CD4-positive, alpha-beta T cell treated with Interleukin-1 beta for 1 hour (primary cell): ENCODE data around the gene MSI1.

ENCODE experiments used
- DNase-seq, 2 donors: peaks; one replicate each; pipeline ENCODE4 v3.0.0-alpha.2; 2020 to 2022

MSI1 gene

GRCh38 chr12:120376934-120377572, 8.1 kb upstream of the MSI1 start:
- no peak for DNase-seq

- DNase-seq, result no peak
These were observed 7.5 kb upstream of the MSI1 start for GRCh38 chr12:120376416-120376815.

- no peak for DNase-seq
These were observed 7.0 kb upstream of the MSI1 start for GRCh38 chr12:120376009-120376408.

- no peak for DNase-seq
These were observed 4.7 kb upstream of the MSI1 start for GRCh38 chr12:120373683-120374082.

GRCh38 chr12:120370343-120371243, 1.6 kb upstream of the MSI1 start:
- no peak for DNase-seq

GRCh38 chr12:120369603-120370342, 809 bp upstream of the MSI1 start:
- DNase-seq, result no peak

GRCh38 chr12:120367924-120368788, 808 bp downstream of the MSI1 start:
- no peak for DNase-seq

GRCh38 chr12:120367233-120367923, 1.6 kb downstream of the MSI1 start:
- DNase-seq, result no peak

- DNase-seq, result no peak
These were observed 2.1 kb downstream of the MSI1 start for GRCh38 chr12:120366845-120367232.

- no peak for DNase-seq
These were observed 2.6 kb downstream of the MSI1 start for GRCh38 chr12:120366341-120366705.

GRCh38 chr12:120365675-120366340, 3.2 kb downstream of the MSI1 start:
- no peak for DNase-seq

- no peak for DNase-seq
These were observed 4.5 kb downstream of the MSI1 start for GRCh38 chr12:120364487-120364886.

GRCh38 chr12:120363274-120363855, 5.6 kb downstream of the MSI1 start:
- DNase-seq, result no peak

GRCh38 chr12:120362516-120363273, 6.3 kb downstream of the MSI1 start:
- DNase-seq, result no peak

- DNase-seq, result no peak
These were observed 7.3 kb downstream of the MSI1 start for GRCh38 chr12:120361506-120362208.

- DNase-seq, result no peak
These were observed 9.8 kb downstream of the MSI1 start for GRCh38 chr12:120359128-120359527.

- DNase-seq, result no peak
These were observed 10.4 kb downstream of the MSI1 start for GRCh38 chr12:120358412-120359100.

- no peak for DNase-seq
These were observed 11.9 kb downstream of the MSI1 start for GRCh38 chr12:120357104-120357503.

- DNase-seq, result peak; percentile 69 to 70
These were observed 12.4 kb downstream of the MSI1 start for GRCh38 chr12:120356567-120357030.
